ENCODE data around the gene C15orf39.
"Not testable (repeated sequence)": the region's sequence is repeated elsewhere in the genome, so short reads cannot be mapped to it uniquely, and the experiment has no call there.

Gene C15orf39

GRCh38 chr15:75224281-75224680 is 22.6 kb downstream of the C15orf39 start:
- H3K36me3 ChIP-seq (replicated peaks): no peaks in the 10 kb centered on the region
- no peak overlapping the region for H3K4me3 ChIP-seq (ENCODE audit: low read depth, low read length)
- in situ Hi-C loops (cut with HindIII; ENCODE audit: low pct_ligation_motif_present, low sequenced_read_pairs): no loop called here
- no peaks in the 10 kb centered on the region for H3K27me3 ChIP-seq (replicated peaks)
- DNase-seq: no peak
- TF ChIP-seq CTCF (IDR thresholded peaks at IDR 0.05; ENCODE audit: low read depth, low read length, missing control alignments): no peak
- no peak overlapping the region for H3K27ac ChIP-seq

- H3K27ac ChIP-seq; H3K36me3 ChIP-seq (replicated peaks); in situ Hi-C loops (cut with HindIII; ENCODE audit: low pct_ligation_motif_present, low sequenced_read_pairs); H3K27me3 ChIP-seq (replicated peaks); DNase-seq; H3K4me3 ChIP-seq (ENCODE audit: low read depth, low read length): not testable (repeated sequence)
Measured at GRCh38 chr15:75225102-75225836, 23.6 kb downstream of the C15orf39 start.

GRCh38 chr15:75225951-75226732 is 24.5 kb downstream of the C15orf39 start:
- in situ Hi-C loops (cut with HindIII; ENCODE audit: low pct_ligation_motif_present, low sequenced_read_pairs): no loop called here
- Histone ChIP-seq H3K27me3 (replicated peaks) (no peaks in the 10 kb centered on the region), H3K27ac (no peak overlapping the region), H3K36me3 (replicated peaks) (no peaks in the 10 kb centered on the region), H3K4me3 (ENCODE audit: low read depth, low read length) (no peak overlapping the region)
- no peak for DNase-seq
- TF ChIP-seq CTCF (IDR thresholded peaks at IDR 0.05; ENCODE audit: low read depth, low read length, missing control alignments): no peak

DNA sequence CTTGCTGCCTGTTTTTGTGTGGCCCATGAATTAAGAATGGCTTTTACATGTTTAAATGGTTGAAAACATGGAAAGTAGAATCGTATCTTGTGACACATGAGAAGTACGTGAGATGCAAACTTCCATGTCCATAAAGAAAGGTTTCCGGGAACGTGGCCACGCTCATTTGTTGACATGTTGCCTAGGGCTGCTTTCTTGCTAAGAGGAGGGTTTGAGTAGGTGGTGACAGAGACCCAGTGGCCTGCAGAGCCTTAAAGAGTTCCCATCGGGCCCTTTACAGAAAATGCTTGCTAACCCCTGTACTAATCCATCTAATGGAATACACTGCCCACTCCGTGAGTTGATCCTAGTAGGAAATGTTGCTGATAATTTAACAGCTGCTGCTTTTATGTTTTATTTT is 25.4 kb downstream of the C15orf39 start:
- H3K36me3 ChIP-seq (replicated peaks); in situ Hi-C loops (cut with HindIII; ENCODE audit: low pct_ligation_motif_present, low sequenced_read_pairs); H3K27ac ChIP-seq; DNase-seq; H3K27me3 ChIP-seq (replicated peaks); H3K4me3 ChIP-seq (ENCODE audit: low read depth, low read length): not testable (repeated sequence)

GRCh38 chr15:75227663-75228280 is 26.1 kb downstream of the C15orf39 start:
- TF ChIP-seq CTCF (IDR thresholded peaks at IDR 0.05; ENCODE audit: low read depth, low read length, missing control alignments): no peak
- Histone ChIP-seq H3K36me3 (replicated peaks) (no peaks in the 10 kb centered on the region), H3K4me3 (ENCODE audit: low read depth, low read length) (no peak overlapping the region), H3K27ac (no peak overlapping the region), H3K27me3 (replicated peaks) (no peaks in the 10 kb centered on the region)
- in situ Hi-C loops (cut with HindIII; ENCODE audit: low pct_ligation_motif_present, low sequenced_read_pairs): no loop called here
- no peak for DNase-seq

DNA sequence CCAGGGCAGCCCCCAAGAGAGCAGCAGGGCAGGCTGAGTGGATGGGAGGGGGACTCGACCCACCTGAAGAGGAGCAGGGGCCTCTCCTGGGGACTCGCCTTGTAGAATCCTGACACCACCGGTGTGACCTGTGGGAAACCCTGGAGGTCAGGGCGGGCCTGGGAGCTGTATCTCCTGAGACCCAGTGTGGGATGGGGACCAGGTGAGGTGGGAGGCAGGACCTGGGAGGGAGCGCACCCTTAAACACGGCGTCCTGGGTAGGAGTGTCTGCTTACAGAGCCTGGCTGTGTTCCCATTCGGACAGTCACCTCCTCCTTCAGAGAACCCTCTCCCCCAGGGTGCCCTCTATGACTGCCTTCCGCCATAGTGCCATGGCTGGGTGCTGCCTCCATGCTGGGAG is 27.1 kb downstream of the C15orf39 start:
- TF ChIP-seq CTCF (IDR thresholded peaks at IDR 0.05; ENCODE audit: low read depth, low read length, missing control alignments): no peak
- in situ Hi-C loops (cut with HindIII; ENCODE audit: low pct_ligation_motif_present, low sequenced_read_pairs): no loop called here
- no peak overlapping the region for H3K27ac ChIP-seq
- H3K4me3 ChIP-seq (ENCODE audit: low read depth, low read length): no peak overlapping the region
- H3K36me3 ChIP-seq (replicated peaks): no peaks in the 10 kb centered on the region
- no peak for DNase-seq
- H3K27me3 ChIP-seq (replicated peaks): peaks cover 1% of the 10 kb centered on the region

All from brain microvascular endothelial cell (primary cell).